Measurements from ENCODE around the gene PCDH7. TPM values are rescaled to one million over a fixed set of nuclear protein-coding genes. Genes with fewer than 3 reads are reported as not detected.

PCDH7 gene
- total RNA-seq, 1 experiment from 2014 or later: 65.9 TPM

DNA sequence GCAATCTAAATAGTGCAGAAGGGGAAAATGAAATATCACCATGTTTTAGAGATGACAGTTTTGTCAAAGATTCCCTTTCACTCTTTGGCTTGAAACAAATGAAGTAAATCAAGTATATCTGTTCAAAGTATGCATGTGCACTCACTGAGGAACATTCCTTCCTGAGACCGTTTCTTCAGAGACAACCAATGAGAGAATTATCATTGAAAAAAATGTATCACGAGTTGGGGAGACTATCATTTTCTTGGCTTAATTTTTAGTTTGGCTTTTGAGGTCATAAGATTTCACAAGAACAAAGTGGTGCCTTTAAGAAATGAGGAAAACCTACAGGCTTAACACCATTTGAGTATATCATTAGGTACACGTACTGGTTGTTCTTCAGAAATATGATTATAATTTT is 56.3 kb downstream of the PCDH7 start:
- no peaks in the 10 kb centered on the region for H3K9me3 ChIP-seq (ENCODE audit: control insufficient read depth in 1 of 2, insufficient read depth in 1 of 2, low read depth in 1 of 2, low read length in 2 of 2)
- ChIA-PET RAD21 (ENCODE audit: low non-redundant PET in 1 of 2, low total read pairs in 2 of 2, uncharacterized antibody in 2 of 2, unreplicated experiment in 2 of 2) (no interaction called here), CTCF (no interaction called here), POLR2A (interaction anchor here (0.9 to 2.0 kb wide), 2 partner anchors 20 to 22 kb away, joined by 3 to 5 read pairs; no protein-coding TSS in a partner anchor)
- peak overlapping the region; percentile 64 for H3K9ac ChIP-seq (ENCODE audit: low read length)
- no peak overlapping the region for H2AFZ ChIP-seq (ENCODE audit: low read depth, low read length, poor library complexity, severe bottlenecking)
- no peak overlapping the region for H3K4me3 ChIP-seq (replicated peaks in 1 of 2; ENCODE audit: low read depth in 1 of 2, low read length in 2 of 2)
- ATAC-seq (no peak), DNase-seq (ENCODE audit: low read depth, low spot score) (no peak)
- peaks cover 50 to 92% of the 10 kb centered on the region in 2 experiments for H3K4me1 ChIP-seq (ENCODE audit: control insufficient read depth in 1 of 2, insufficient read depth in 2 of 2, low read length in 2 of 2)
- BruUV-seq (replicated peaks): TSS peak; percentile 28
- no peaks in the 10 kb centered on the region for H3K36me3 ChIP-seq (ENCODE audit: control insufficient read depth in 1 of 2, insufficient read depth in 2 of 2, low read length in 2 of 2)
- no peaks in the 10 kb centered on the region for H3K27me3 ChIP-seq (ENCODE audit: insufficient read depth, low read length)
- peaks cover 55% of the 10 kb centered on the region for H3K79me2 ChIP-seq (ENCODE audit: insufficient read depth, low read length)
- intact Hi-C loops (cut with micrococcal nuclease): no loop called here
- TF ChIP-seq, protein P1, sequence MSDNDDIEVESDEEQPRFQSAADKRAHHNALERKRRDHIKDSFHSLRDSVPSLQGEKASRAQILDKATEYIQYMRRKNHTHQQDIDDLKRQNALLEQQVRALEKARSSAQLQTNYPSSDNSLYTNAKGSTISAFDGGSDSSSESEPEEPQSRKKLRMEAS (IDR thresholded peaks at IDR 0.05): no peak; the same call in 1 of the 2 replicates
- TF ChIP-seq SIN3A (IDR thresholded peaks at IDR 0.05; ENCODE audit: low read depth): no peak; the same call in 1 of the 2 replicates
- no peak for TF ChIP-seq RAD21 (IDR thresholded peaks at IDR 0.05; ENCODE audit: low read depth)
- TF ChIP-seq, protein P2, sequence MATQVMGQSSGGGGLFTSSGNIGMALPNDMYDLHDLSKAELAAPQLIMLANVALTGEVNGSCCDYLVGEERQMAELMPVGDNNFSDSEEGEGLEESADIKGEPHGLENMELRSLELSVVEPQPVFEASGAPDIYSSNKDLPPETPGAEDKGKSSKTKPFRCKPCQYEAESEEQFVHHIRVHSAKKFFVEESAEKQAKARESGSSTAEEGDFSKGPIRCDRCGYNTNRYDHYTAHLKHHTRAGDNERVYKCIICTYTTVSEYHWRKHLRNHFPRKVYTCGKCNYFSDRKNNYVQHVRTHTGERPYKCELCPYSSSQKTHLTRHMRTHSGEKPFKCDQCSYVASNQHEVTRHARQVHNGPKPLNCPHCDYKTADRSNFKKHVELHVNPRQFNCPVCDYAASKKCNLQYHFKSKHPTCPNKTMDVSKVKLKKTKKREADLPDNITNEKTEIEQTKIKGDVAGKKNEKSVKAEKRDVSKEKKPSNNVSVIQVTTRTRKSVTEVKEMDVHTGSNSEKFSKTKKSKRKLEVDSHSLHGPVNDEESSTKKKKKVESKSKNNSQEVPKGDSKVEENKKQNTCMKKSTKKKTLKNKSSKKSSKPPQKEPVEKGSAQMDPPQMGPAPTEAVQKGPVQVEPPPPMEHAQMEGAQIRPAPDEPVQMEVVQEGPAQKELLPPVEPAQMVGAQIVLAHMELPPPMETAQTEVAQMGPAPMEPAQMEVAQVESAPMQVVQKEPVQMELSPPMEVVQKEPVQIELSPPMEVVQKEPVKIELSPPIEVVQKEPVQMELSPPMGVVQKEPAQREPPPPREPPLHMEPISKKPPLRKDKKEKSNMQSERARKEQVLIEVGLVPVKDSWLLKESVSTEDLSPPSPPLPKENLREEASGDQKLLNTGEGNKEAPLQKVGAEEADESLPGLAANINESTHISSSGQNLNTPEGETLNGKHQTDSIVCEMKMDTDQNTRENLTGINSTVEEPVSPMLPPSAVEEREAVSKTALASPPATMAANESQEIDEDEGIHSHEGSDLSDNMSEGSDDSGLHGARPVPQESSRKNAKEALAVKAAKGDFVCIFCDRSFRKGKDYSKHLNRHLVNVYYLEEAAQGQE (IDR thresholded peaks at IDR 0.05; ENCODE audit: low read depth): no peak
- H4K20me1 ChIP-seq (ENCODE audit: insufficient read depth): no peaks in the 10 kb centered on the region
- H3K9me2 ChIP-seq (ENCODE audit: insufficient read depth): no peaks in the 10 kb centered on the region
- H3K4me2 ChIP-seq (ENCODE audit: low read length): peak overlapping the region; percentile 36; the same call in 1 of the 2 replicates
- H3K27ac ChIP-seq (ENCODE audit: low read depth, low read length): peak overlapping the region; percentile 100

DNA sequence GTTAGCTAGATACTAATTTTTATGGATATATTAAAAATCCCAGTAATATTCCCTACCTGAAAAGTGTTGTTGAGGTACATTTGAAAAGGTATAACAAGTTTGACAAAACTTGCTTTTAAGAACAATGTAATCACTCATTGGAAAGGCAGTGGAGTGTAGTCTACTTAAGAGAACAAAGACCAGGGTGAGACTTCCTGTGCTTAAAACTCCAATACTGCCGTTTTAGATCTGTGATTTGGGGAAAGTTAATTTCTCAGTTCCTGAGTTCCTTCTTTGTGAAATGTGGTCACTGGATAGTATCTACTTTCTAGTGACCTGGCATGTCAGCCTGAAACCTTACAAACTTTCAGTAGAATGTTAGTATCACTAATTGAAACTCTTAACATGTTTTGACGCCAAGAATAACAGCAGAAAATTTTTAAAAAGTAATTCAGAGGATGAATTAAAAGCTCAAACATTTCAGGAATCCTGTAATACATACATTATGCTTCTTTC is 56.8 kb downstream of the PCDH7 start:
- CTCF ChIA-PET: no interaction called here
- POLR2A ChIA-PET: interaction anchor here (0.9 to 2.0 kb wide), 2 partner anchors 20 to 23 kb away, joined by 3 to 5 read pairs; no protein-coding TSS in a partner anchor
- TF ChIP-seq TCF7L2 (IDR thresholded peaks at IDR 0.05; ENCODE audit: borderline replicate concordance, extremely low read depth, insufficient read depth, insufficient read length) (peak; percentile 36), SP1 (IDR thresholded peaks at IDR 0.05; ENCODE audit: low read depth) (peak; percentile 6; the same call in 1 of the 2 replicates), EGR1 (IDR thresholded peaks at IDR 0.05; ENCODE audit: low read depth) (no peak)
- no peaks in the 10 kb centered on the region for H3K36me3 ChIP-seq (ENCODE audit: control insufficient read depth in 1 of 2, insufficient read depth in 2 of 2, low read length in 2 of 2)
- RAD21 ChIA-PET (ENCODE audit: low non-redundant PET in 1 of 2, low total read pairs in 2 of 2, uncharacterized antibody in 2 of 2, unreplicated experiment in 2 of 2): no interaction called here
- H2AFZ ChIP-seq (ENCODE audit: low read depth, low read length, poor library complexity, severe bottlenecking): no peak overlapping the region
- no peak for ATAC-seq
- BruUV-seq (replicated peaks): no TSS peak
- no peaks in the 10 kb centered on the region for H4K20me1 ChIP-seq (ENCODE audit: insufficient read depth)
- H3K4me1 ChIP-seq (ENCODE audit: control insufficient read depth in 1 of 2, insufficient read depth in 2 of 2, low read length in 2 of 2): peaks cover 50 to 86% of the 10 kb centered on the region in 2 experiments
- peak overlapping the region; percentile 36 for H3K4me2 ChIP-seq (ENCODE audit: low read length)
- intact Hi-C loops (cut with micrococcal nuclease): no loop called here
- no peaks in the 10 kb centered on the region for H3K27me3 ChIP-seq (ENCODE audit: insufficient read depth, low read length)
- H3K9ac ChIP-seq (ENCODE audit: low read length): peak overlapping the region; percentile 64
- H3K27ac ChIP-seq (ENCODE audit: low read depth, low read length): peak overlapping the region; percentile 100
- no peaks in the 10 kb centered on the region for H3K9me3 ChIP-seq (ENCODE audit: control insufficient read depth in 1 of 2, insufficient read depth in 1 of 2, low read depth in 1 of 2, low read length in 2 of 2)
- no peak for DNase-seq (ENCODE audit: low read depth, low spot score)
- peaks cover 51% of the 10 kb centered on the region for H3K79me2 ChIP-seq (ENCODE audit: insufficient read depth, low read length)
- H3K4me3 ChIP-seq (replicated peaks in 1 of 2; ENCODE audit: low read depth in 1 of 2, low read length in 2 of 2): no peak overlapping the region
- no peaks in the 10 kb centered on the region for H3K9me2 ChIP-seq (ENCODE audit: insufficient read depth)

Data from HCT116 (cell line).